ENCODE measurements around the gene PATZ1. TPM values are rescaled to one million over a fixed set of nuclear protein-coding genes. Genes with fewer than 3 reads are reported as not detected.

PATZ1 gene
- total and polyA plus RNA-seq, 2 of the 8 experiments (the other 6 are each of a cell fraction or from before 2014, with no cell fraction given), result 62.1 to 70.9 TPM

GRCh38 chr22:31393893-31394292 is 47.7 kb upstream of the PATZ1 start:
- Histone ChIP-seq H3K79me2 (ENCODE audit: control insufficient read depth in 1 of 2, insufficient read depth in 2 of 2, low read length in 2 of 2) (no peaks in the 10 kb centered on the region), H3K14ac (ENCODE audit: insufficient read length) (no peak overlapping the region), H3K4me2 (ENCODE audit: insufficient read depth in 1 of 2, low read depth in 2 of 2, low read length in 2 of 2) (no peak overlapping the region), H2AK5ac (ENCODE audit: low read depth, low read length) (no peak overlapping the region), H3K4me3 (ENCODE audit: extremely low read depth in 1 of 4, insufficient read depth in 2 of 4, low read depth in 3 of 4, low read length in 4 of 4) (no peak overlapping the region), H4K8ac (ENCODE audit: extremely low read depth, insufficient read depth, low read length) (no peak overlapping the region), H3K4ac (replicated peaks; ENCODE audit: insufficient read length, low read depth, low read length) (no peak overlapping the region), H3K9ac (replicated peaks in 1 of 4; ENCODE audit: extremely low read depth in 1 of 4, low read depth in 3 of 4, low read length in 3 of 4) (no peak overlapping the region), H2AFZ (ENCODE audit: low read length) (no peak overlapping the region), H3K79me1 (ENCODE audit: low read depth, low read length) (no peaks in the 10 kb centered on the region), H3K4me1 (replicated peaks in 1 of 4; ENCODE audit: control insufficient read depth in 3 of 4, insufficient read depth in 4 of 4, low read length in 3 of 4) (peaks cover 0 to 2% (median 0%) of the 10 kb centered on the region in 4 experiments; a peak in 1 of 7 replicates), H4K91ac (replicated peaks; ENCODE audit: insufficient read length, low read length) (no peak overlapping the region), H2BK120ac (replicated peaks; ENCODE audit: low read depth, low read length) (no peak overlapping the region), H3K36me3 (ENCODE audit: control insufficient read depth in 2 of 4, insufficient read depth in 4 of 4, low read length in 3 of 4) (no peaks in the 10 kb centered on the region), H4K20me1 (replicated peaks in 1 of 2; ENCODE audit: control insufficient read depth in 1 of 2, insufficient read depth in 2 of 2, low read length in 2 of 2) (no peaks in the 10 kb centered on the region), H3K23ac (ENCODE audit: insufficient read length) (no peak overlapping the region), H4K5ac (ENCODE audit: insufficient read length, low read depth, low read length) (no peak overlapping the region), H2BK20ac (ENCODE audit: low read length) (no peak overlapping the region), H3K18ac (ENCODE audit: extremely low read depth, low read length) (no peak overlapping the region), H2BK12ac (ENCODE audit: low read depth, low read length) (no peak overlapping the region), H2BK5ac (ENCODE audit: low read depth, low read length) (no peak overlapping the region), H3K23me2 (ENCODE audit: low read depth, low read length) (no peaks in the 10 kb centered on the region), H3K56ac (replicated peaks; ENCODE audit: insufficient read length, low read depth, low read length) (no peak overlapping the region), H3K27me3 (replicated peaks in 1 of 4; ENCODE audit: control insufficient read depth in 3 of 4, extremely low read depth in 1 of 4, insufficient read depth in 3 of 4, low read length in 3 of 4) (no peaks in the 10 kb centered on the region), H3K27ac (ENCODE audit: low read depth, low read length) (no peak overlapping the region), H2BK15ac (ENCODE audit: low read length) (no peak overlapping the region), H3K9me3 (ENCODE audit: insufficient read depth in 2 of 2, low read depth in 1 of 2, low read length in 1 of 2) (no peaks in the 10 kb centered on the region)
- WGBS, 2 experiments (ENCODE audit: extremely low coverage in 1 of 2, insufficient coverage in 1 of 2, insufficient read length in 1 of 2, insufficient replicate concordance in 2 of 2, low coverage in 1 of 2, low lambda C conversion rate in 2 of 2, missing lambda C conversion rate in 1 of 2), result 90% methylated on average over 2 of the region's 2 CpGs; no CpG with 5 or more reads in 1 of the 2 experiments
- TF ChIP-seq, protein P1, sequence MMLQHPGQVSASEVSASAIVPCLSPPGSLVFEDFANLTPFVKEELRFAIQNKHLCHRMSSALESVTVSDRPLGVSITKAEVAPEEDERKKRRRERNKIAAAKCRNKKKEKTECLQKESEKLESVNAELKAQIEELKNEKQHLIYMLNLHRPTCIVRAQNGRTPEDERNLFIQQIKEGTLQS (IDR thresholded peaks at IDR 0.05; ENCODE audit: insufficient read depth, low read depth, low read length), result no peak
- peak; percentile 72 for TF ChIP-seq SP1 (IDR thresholded peaks at IDR 0.05; ENCODE audit: low read depth, low read length)
- TF ChIP-seq KDM1A (IDR thresholded peaks at IDR 0.05; ENCODE audit: borderline replicate concordance, low read length), result no peak
- FAIRE-seq (no peak), DNase-seq (ENCODE audit: low read depth in 1 of 2, low spot score in 2 of 2) (no peak)
- ChIA-PET CTCF (ENCODE audit: partially characterized antibody) (no interaction called here), POLR2A (ENCODE audit: partially characterized antibody) (interaction anchor here (1.0 kb wide), 1 partner anchor 49 kb away, joined by 4 read pairs; no protein-coding TSS in a partner anchor)
